Pons (tissue), 1 donor: Measurements from ENCODE around the gene IFNA8.
A peak's percentile ranks its signal among the peaks of the same experiment; 100 is the strongest.
"Not testable (repeated sequence)": the region's sequence is repeated elsewhere in the genome, so short reads cannot be mapped to it uniquely, and the experiment has no call there.

Experiments used
- DNase-seq: peaks from one replicate; pipeline ENCODE4 v3.0.0-alpha.2; 2016; ENCODE audit warnings: low spot score

Gene IFNA8

DNA sequence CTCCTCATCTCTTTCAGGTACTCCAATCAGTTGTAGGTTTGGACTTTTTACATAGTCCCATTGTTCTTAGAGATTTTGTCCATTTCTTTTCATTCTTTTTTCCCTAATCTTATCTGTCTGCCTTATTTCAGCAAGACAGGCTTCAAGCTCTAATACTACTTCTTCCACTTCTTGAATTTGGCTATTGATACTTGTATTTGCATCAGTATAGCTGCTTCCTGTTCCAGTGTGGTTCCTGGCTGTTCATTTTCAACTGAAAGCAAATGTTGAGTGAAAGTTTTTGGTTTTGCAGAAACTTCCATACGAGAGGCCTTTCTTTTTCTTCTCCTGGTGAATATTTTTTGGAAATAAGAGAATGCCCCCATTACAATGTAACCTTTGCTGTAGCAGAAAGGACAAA is 19.3 kb downstream of the IFNA8 start:
- DNase-seq: no peak

DNA sequence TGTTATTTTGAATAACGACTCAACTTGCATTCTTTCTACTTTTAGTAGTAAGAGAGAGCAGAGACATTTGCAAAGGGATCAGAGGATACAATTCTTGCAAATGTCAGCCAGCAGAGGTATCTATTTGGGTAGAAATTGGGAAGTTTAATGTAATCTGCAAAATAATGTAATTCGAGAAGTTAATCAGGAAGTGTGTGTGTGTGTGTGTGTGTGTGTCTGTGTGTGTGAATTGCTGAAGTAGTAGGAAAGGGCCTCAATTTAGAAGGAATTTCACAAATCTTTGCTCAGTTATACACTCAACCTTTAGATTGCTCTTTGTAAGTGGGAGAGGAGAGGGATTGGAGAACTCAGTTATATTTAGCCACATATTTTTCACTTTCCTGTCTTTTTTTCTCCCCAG is 20.3 kb downstream of the IFNA8 start:
- no peak for DNase-seq

DNA sequence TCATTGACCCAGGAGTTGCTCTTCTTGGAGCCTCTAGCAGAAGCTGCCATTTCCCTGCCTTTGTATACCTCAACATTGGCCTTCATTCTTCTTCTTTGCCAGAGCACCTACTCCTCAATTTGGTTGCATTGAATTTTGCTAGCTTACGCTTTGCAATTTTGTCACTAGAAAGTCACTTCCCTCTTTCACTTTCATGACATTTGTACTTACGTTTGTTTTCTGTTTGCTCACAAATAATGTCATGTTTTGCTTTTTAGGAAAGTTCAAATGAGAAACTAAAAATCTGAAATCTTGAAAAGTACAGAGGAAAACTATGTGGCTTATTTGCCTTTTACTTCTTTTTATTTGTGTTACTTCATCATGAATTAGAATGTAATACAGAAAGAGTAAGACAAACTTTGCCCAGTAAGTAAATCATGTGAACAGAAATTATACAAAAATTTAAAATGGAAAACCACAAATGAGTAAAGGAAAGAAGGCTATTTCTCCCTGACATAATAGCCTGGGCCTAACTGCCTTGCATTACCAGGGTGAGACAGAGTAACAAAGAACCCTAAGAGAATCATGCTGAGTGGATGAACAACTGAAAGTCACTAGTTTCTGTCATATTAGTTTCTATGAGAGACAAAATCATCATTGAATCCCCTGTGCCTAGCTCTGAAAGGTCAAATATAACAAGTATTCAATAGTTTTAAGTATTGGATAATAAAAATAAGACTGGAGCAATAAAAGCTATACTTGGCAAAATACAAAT is 23.9 kb downstream of the IFNA8 start:
- DNase-seq: peak; percentile 51

DNA sequence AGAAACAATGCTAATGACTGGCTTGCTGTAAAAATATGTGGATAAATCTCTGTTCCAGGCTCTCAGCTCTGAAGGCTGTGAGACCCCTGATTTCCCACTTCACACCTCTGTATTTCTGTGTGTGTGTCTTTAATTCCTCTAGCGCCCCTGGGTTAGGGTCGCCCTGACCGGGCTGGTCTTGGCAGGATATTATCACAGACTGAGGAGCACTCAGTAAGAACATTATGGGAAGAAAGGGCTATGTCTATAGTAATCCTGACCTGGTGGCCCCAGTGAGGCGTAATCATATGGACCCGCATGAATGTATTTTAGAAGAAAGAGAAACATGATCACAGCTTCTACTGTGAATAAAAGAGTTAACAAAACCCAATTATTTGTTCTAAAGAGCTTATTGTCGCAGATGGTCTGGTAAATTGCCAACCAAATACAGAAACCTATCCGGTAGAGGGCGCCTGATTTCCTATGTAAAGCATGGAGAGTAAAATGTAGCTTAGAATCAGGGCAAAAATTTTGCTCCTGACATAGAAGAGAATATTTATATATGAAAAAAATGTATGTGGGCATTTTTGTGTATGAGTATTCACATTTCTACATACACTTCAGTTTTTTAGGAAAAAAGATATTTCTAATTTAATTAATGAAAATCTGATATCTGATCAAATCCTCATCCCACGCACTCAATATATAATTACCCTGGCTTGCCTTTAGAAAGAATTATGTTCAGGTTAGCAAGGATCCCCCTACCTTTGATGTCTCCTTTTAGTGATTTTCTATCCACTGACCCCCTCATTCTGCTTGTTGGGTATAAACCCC is 25.5 kb downstream of the IFNA8 start:
- DNase-seq: peak; percentile 89

DNA sequence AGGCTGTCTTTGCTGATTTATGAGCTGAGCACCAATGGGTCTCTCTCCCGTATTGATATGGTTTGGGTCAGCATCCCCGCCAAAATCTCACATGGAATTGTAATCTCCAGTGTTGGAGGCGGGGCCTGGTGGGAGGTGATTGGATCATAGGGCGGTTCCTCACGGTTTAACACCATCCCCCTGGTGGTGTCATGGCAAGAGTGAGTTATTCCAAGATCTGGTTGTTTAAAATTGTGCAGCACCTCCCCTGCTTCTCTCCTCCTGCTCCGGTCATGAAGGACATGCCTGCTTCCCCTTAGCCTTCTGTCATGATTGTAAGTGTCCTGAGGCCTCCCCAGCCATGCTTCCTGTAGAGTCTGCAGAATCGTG is 26.1 kb downstream of the IFNA8 start:
- DNase-seq: not testable (repeated sequence)

DNA sequence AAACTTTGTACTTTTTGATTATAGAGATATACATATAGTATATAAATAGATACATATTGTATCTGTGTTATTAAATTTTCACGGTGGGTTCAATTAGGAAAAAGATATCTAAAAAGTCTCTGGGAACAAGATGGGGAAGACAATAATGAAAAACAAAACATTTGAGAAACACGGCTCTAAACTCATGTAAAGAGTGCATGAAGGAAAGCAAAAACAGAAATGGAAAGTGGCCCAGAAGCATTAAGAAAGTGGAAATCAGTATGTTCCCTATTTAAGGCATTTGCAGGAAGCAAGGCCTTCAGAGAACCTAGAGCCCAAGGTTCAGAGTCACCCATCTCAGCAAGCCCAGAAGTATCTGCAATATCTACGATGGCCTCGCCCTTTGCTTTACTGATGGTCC is 31.2 kb downstream of the IFNA8 start, which contains the start of gene IFNA1:
TSS of gene IFNA1 (plus strand) at position 301 of the 400 bp plus-strand sequence. CDS start at position 370, 69 bp downstream.
- DNase-seq: no peak

DNA sequence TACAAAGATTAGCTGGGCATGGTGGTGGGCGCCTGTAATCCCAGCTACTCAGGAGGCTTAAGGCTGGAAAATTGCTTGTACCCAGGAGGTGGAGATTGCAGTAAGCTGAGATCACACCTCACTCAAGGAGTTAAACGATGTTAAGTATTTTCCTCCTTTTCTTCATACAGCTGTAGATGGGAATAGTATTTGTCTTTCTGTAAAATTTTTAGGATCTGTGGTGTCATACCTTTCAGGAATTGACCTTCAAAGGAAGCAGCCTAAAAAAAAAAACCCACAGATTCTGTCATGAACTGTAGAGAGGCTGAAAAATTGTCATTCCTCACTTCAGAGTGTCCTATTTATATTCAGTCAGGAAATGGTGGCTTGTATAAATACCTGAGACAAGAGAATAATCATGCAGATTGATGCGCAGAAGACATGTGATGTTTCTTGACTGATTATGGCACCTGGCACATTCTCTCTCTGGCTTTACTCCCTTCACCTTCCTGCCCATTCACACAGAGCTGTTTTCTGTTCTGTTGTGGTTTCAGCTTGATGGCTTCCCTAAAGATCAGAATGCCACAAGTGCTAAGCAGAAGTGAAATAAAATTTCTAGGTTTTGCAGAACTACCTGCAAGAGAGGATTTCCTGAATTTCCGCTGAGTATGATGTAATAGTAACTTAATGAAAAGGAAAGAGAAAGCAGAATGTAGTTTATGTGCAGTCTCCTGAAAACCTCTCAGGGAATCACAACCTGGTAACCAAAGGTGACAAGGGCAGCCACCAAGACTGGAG is 35.1 kb downstream of the IFNA8 start:
- DNase-seq: peak; percentile 19

DNA sequence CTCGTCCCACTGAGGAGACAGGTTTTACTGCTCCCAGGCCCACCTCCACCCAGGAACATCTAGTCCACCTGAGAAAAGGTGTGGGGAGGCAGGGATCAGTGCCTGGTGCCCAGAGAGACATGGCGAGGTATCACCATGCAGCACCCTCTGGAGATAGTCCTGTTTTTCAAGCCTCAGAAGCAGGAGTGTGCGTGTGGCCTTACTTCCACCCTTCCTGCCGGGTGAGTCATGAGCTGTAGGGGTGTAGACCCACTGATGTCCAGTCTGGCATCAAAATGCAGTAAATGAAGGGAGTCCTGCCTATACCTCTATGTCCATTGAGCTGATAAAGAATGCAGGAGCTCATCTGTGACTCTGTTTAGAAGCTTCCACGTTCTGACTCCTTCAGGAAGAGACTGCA is 40.4 kb downstream of the IFNA8 start:
- not testable (repeated sequence) for DNase-seq

DNA sequence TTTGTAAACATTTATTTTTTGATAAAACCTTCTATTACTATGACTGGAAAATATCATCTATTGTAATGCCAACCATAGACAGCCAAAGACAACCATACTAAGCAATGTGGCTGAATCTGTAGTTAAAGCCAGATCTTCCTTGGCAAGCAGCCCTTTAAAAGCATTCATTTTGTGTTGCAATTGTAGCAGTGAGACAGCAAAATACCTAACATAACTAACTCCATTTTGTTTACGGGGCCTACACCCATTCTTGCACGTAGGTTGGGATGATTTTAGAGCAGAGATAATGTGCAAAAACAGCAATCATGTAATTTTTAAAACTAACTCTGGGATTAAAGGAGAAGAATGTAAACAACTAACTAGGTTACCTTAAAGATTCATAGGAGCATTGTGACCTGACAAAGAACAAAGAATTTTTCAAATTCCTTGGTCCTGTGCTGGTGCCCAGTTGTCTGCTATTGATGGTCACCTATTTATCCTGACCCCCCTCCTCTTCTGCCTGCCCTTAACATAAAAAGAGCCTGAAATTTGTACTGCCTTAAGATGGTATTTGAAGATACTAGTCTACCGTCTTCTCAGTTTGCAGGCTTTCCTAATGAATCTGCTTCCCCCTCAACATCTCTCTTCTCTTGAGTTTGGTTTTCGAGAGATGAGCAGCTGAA is 41.9 kb downstream of the IFNA8 start:
- DNase-seq: no peak

DNA sequence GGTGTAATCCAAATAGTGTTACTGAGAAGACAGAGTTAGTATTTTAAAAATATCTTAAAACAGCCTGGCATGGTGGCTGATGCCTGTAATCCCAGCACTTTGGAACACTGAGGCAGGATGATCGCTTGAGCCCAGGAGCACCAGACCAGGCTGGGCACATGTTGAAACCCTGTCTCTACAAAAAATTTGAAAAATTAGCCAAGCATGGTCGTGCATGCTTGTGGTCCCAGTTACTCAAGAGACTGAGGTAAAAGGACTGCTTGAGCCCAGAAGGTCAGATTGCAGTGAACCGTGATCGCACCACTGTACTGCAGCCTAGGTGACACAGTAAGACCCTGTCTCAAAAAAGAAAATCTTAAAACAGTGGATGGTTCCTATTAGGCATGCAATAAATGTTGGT is 43.8 kb downstream of the IFNA8 start:
- no peak for DNase-seq

DNA sequence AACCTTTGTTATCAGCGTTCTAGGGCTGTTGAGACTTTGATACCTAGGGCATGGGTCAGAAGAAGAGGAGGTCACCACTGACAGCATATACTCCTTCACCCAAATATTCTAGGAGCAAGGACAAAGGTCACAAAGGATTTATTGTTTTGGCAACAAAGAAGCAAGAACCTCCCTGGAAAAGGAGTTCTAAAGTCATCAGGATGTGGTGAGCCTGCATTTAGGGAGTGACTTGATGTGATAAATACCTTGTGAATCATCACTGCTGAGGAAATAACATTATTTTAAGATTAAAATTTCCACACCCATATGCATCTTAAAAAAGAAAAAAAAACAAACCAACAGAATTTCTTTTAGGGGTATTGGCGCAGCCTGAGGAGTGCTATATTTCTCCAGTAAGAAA is 45.2 kb downstream of the IFNA8 start:
- no peak for DNase-seq

DNA sequence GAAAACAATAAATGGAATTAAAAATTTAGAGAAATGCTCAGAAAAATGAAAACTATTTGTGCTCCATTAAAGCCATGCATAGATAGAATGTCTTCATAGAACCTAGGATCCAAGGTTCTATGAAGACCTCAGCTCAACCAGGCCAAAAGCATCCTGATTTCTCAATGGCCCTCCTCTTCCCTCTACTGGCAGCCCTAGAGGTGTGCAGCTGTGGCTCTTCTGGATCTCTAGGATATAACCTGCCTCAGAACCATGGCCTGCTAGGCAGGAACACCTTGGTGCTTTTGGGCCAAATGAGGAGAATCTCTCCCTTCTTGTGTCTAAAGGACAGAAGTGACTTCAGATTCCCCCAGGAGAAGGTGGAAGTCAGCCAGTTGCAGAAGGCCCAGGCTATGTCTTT is 46.4 kb downstream of the IFNA8 start:
- peak; percentile 63 for DNase-seq
